Activated B cell treated with CpG ODN at 0.5 μM for 24 hours (primary cell): ENCODE measurements around the gene LMX1B. TPM values are rescaled to one million over a fixed set of nuclear protein-coding genes. Genes with fewer than 3 reads are reported as not detected.

Source experiments
- ATAC-seq: fragments of 200-7000 bp; cut with Tn5 transposase; one replicate; pipeline ENCODE4 v1.10.0; 2021; ENCODE audit warnings: low read depth, mild to moderate bottlenecking, moderate library complexity
- CTCF ChIA-PET: fragments of 350-600 bp; sonication (Branson Sonifier 250); formaldehyde crosslinking; loops from one replicate; lab custom pipeline; 2021; ENCODE audit warnings: antibody characterized with exemption; lab: Charles Lee
- POLR2A ChIA-PET: fragments of 350-600 bp; sonication (Branson Sonifier 250); formaldehyde crosslinking; loops from one replicate; lab custom pipeline; 2021; ENCODE audit warnings: antibody characterized with exemption; lab: Charles Lee
- DNase-seq: peaks from one replicate; pipeline ENCODE4 v3.0.0; 2022
- H3K27ac Mint-ChIP-seq: one replicate; pipeline ENCODE4 v1.8.0; 2020; ENCODE audit warnings: mixed read lengths
- H3K27me3 Mint-ChIP-seq: one replicate; pipeline ENCODE4 v1.8.0; 2021; ENCODE audit warnings: mixed read lengths
- H3K36me3 Mint-ChIP-seq: one replicate; pipeline ENCODE4 v1.8.0; 2021; ENCODE audit warnings: low read depth, mixed read lengths
- H3K4me1 Mint-ChIP-seq: one replicate; pipeline ENCODE4 v1.8.0; 2021; ENCODE audit warnings: mixed read lengths
- H3K4me3 Mint-ChIP-seq: one replicate; pipeline ENCODE4 v1.8.0; 2020; ENCODE audit warnings: mild to moderate bottlenecking, mixed read lengths
- H3K9me3 Mint-ChIP-seq: one replicate; pipeline ENCODE4 v1.8.0; 2020; ENCODE audit warnings: mixed read lengths
- intact Hi-C: fragments of 100-400 bp; cut with micrococcal nuclease; formaldehyde crosslinking; loops from one replicate; pipeline ENCODE4 v1.15.1; 2024
- total RNA-seq: library from RNA; stranded (reverse); gene quantifications from 2 replicates; pipeline ENCODE4 v1.2.3, GENCODE V29; 2022
- TF ChIP-seq, protein P1 (sequence below): fragments of 200-600 bp; IDR thresholded peaks from one replicate; pipeline ENCODE4 v1.8.0; 2022; ENCODE audit warnings: antibody characterized with exemption, mild to moderate bottlenecking

LMX1B gene
- total RNA-seq, 1 donor from 2014 or later: not detected

DNA sequence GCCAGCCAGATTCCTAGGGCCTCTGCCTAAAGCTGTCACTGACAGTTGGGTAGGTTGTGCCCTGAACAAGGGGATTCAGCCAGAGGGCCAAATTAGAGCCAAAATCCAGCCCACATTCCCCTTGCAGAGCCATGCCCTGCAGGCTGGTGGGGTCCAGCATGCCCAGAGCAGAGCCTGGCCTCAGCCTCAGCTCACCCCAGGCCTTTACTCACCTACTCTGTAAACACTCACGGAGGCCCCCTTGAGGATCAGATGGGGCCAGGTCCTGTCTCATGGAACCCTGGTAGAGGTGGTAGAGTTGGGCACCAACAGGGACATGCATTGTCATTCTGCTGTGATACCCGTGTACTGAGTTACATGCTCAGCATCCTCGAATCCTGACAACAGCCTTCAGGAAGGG is 74.9 kb downstream of the LMX1B start:
- intact Hi-C loops: no loop called here
- ChIA-PET POLR2A (no interaction called here), CTCF (no interaction called here)
- DNase-seq: no peak
- TF ChIP-seq, protein P1, sequence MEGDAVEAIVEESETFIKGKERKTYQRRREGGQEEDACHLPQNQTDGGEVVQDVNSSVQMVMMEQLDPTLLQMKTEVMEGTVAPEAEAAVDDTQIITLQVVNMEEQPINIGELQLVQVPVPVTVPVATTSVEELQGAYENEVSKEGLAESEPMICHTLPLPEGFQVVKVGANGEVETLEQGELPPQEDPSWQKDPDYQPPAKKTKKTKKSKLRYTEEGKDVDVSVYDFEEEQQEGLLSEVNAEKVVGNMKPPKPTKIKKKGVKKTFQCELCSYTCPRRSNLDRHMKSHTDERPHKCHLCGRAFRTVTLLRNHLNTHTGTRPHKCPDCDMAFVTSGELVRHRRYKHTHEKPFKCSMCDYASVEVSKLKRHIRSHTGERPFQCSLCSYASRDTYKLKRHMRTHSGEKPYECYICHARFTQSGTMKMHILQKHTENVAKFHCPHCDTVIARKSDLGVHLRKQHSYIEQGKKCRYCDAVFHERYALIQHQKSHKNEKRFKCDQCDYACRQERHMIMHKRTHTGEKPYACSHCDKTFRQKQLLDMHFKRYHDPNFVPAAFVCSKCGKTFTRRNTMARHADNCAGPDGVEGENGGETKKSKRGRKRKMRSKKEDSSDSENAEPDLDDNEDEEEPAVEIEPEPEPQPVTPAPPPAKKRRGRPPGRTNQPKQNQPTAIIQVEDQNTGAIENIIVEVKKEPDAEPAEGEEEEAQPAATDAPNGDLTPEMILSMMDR: no peak
- Mint-ChIP-seq H3K27me3 (peaks cover 59% of the 10 kb centered on the region), H3K4me1 (no peaks in the 10 kb centered on the region), H3K27ac (no peak overlapping the region), H3K4me3 (no peak overlapping the region), H3K9me3 (no peaks in the 10 kb centered on the region), H3K36me3 (no peaks in the 10 kb centered on the region)
- no peak for ATAC-seq

DNA sequence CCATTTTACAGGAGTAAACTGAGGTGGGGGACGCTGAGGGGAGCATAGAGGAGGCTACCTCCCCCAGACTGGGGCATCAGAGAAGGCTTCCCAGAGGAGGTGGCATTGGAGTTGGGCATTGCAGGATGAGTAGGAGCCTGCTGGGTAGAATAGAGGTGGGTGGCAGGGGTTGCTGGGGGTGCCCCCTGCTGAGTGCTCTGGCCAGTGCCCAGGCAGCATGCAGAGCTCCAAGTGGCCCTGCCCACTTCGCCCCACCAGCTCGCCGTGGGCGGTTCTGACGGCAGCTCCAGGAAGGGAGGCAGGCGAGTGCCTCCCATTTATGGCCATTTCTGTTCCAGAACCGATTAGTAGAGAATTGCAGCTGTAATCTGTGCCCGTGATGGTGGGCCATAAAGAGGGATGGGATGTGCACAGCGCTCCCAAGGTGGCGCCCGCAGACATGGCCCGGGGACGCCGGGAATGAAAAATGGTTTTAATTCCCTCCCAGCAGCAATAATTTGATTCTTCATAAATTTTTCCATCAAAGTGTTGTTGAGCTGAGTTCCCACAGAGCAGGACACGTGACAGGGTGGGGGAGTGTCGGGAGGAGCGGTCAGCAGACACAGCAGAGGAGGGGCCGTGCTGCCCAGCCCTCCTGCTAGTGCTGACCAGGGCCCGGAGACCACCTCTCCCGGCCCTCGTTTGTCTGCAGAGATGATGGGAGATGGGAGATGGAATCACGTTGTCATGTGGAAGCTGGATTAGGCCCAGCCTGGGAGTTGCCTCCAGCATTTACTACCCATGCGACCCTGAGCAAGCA is 75.5 kb downstream of the LMX1B start:
- TF ChIP-seq, protein P1: no peak
- ATAC-seq (no peak), DNase-seq (no peak)
- Mint-ChIP-seq H3K27me3 (peaks cover 53% of the 10 kb centered on the region), H3K4me3 (no peak overlapping the region), H3K4me1 (no peaks in the 10 kb centered on the region), H3K27ac (no peak overlapping the region), H3K36me3 (no peaks in the 10 kb centered on the region), H3K9me3 (no peaks in the 10 kb centered on the region)
- ChIA-PET CTCF (interaction anchor here (1.4 to 2.0 kb wide), 2 partner anchors 16 to 40 kb away, joined by 4 to 12 read pairs; no protein-coding TSS in a partner anchor), POLR2A (no interaction called here)
- intact Hi-C loops: no loop called here

DNA sequence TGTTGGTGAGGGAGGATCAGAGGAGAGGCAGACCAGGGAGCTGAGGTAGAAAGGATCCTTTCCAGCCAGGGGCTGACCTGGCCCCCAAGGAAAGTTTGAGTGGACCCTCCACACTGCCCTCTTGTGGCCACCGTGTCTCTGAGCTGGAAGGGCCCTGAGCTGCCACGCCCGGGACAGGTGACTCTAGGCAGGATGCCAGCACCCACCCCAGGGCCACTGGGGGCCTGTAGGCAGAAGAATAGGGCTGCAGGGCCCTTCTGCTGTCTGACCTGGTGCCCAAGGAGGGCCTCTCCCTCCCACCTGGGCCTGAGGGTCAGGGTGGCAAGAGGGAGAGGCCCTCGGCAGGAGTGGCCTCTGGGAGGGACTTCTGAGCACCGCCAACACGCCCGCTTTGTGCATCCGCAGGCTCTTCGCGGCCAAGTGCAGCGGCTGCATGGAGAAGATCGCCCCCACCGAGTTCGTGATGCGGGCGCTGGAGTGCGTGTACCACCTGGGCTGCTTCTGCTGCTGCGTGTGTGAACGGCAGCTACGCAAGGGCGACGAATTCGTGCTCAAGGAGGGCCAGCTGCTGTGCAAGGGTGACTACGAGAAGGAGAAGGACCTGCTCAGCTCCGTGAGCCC is 76.8 kb downstream of the LMX1B start:
- Mint-ChIP-seq H3K4me1 (no peaks in the 10 kb centered on the region), H3K27me3 (peaks cover 44% of the 10 kb centered on the region), H3K27ac (no peak overlapping the region), H3K4me3 (no peak overlapping the region), H3K36me3 (no peaks in the 10 kb centered on the region), H3K9me3 (no peaks in the 10 kb centered on the region)
- ATAC-seq (peak; percentile 69), DNase-seq (peak; percentile 48)
- TF ChIP-seq, protein P1: no peak
- POLR2A ChIA-PET: no interaction called here
- CTCF ChIA-PET: interaction anchor here (0.6 to 2.0 kb wide), 15 partner anchors 11 to 191 kb away, joined by 3 to 12 read pairs (median 4); no protein-coding TSS in a partner anchor
- intact Hi-C loops: loop anchor here (1.0 kb wide), 1 partner anchor 79 kb away; no protein-coding TSS in a partner anchor

DNA sequence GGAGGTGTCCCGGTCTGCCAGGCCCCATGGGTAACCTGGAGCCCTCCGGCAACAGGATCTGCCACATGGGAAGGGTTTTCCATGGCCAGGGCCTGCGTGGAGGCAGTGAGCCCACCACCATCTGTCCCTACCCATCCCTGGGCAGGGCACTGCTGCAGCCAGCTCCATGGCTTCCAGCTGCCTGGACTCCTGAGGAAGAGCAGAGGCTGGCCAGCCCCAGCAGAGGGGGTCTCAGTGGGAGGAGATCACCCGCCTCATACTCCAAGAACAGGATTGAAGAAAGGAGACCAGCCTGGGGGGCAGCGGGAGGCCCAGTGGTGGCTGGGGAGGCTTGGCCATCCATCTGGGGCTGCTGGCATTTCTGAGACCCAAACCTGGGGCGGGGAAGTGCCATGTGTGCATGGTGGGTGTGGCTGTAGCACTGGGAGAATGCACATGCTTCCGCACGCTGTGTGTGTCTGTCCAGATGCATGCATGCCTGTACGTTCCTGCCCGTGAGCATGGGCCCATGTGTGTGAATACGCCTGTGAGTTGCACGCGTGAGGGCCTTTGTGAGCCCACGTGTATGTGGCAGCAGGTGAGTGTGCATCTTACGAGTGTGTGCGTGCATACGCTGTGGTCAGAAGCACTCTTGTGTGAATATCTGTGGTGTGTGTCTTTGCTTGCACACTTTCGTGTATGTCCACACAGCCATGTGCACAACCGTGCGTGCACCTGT is 78.5 kb downstream of the LMX1B start:
- no peak overlapping the region for H3K27ac Mint-ChIP-seq
- H3K9me3 Mint-ChIP-seq: no peaks in the 10 kb centered on the region
- CTCF ChIA-PET: no interaction called here
- H3K4me3 Mint-ChIP-seq: no peak overlapping the region
- intact Hi-C loops: no loop called here
- peaks cover 35% of the 10 kb centered on the region for H3K27me3 Mint-ChIP-seq
- ATAC-seq (no peak), DNase-seq (no peak)
- TF ChIP-seq, protein P1: no peak
- no peaks in the 10 kb centered on the region for H3K4me1 Mint-ChIP-seq
- POLR2A ChIA-PET: interaction anchor here (0.6 kb wide), 1 partner anchor 29 kb away, joined by 7 read pairs; no protein-coding TSS in a partner anchor
- no peaks in the 10 kb centered on the region for H3K36me3 Mint-ChIP-seq
